HG02970 (cell line): ENCODE measurements around the gene NBAS.

Experiments used
- ATAC-seq: cut with Tn5 transposase; IDR thresholded peaks from one replicate; pipeline ENCODE4 v1.9.1; 2021; ENCODE audit warnings: mild to moderate bottlenecking, moderate library complexity, moderate number of reproducible peaks; ENCODE audit not compliant: unreplicated experiment, low FRiP score

The NBAS gene

DNA sequence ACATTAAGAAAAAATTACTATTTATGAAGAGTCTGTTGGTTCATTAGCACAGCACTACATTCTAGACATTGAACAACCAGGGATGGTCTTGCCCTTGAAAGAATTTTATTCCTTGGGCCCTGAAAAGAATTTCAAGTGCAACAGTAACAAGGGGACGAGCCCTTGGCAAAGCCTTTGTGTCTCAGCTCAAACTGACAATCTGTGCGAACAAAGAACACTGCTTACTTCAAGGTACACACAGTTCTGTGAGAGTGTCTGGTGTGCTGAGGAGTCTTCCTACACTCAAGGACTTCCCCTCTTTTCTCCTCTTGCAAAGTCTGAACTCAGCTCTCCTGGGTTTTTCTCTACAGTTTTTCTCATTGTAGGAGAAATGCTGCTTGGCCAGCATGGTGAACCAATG is 373.4 kb downstream of the NBAS start:
- no peak for ATAC-seq

DNA sequence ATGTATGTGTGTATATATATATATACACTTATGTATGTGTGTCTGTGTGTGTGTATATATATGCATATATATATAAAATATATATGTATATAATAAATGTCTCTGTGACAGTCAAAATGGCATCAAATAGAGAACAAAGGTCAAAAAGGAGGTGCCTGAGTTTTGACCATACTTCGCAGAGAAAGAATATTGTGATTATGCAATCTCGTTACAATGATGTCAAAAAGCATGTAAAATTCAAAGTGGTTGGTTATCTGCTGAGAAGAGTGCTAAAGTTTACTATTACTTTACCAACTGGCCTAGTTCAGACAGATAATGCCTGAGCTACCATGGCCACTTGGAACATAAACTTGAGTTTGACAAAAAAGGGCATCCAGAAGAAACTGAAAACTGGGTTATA is 375.0 kb downstream of the NBAS start:
- ATAC-seq = no peak

DNA sequence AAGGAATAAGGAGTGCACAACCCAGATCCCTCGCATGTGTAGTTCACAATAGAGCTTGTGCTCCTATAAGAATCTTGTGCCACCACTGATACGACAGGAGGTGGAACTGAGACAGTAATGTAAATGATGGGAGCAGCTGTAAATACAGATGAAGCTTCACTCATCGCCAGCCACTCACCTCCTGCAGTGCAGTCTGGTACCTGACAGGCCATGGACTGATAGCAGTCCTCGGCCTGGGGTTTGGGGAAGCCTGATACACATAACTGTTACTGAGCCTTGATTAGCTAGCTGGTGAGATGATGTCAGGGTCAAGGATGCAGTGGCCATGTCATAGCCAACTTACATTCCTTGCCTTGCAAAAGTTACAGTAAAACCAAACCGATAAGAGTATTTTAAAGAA is 376.6 kb downstream of the NBAS start:
- ATAC-seq = no peak

DNA sequence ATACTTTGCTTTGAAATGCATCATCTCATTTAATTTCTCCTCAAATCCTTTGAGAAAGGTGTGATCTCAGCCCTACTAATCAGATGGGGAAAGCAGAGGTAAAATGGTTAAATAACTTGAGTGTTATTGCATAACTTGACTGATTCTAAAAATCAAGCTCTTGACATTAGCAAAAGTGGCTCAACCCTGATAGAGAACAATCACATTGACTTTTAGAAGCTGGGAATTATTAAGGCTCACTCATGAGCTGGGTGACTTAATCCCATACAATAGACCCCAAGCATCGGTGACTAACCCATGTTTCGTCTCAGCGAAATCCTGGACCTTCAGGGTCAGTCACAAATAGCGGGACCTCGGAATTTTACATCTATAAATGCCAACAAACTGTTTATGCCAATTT is 378.9 kb downstream of the NBAS start:
- ATAC-seq = no peak

DNA sequence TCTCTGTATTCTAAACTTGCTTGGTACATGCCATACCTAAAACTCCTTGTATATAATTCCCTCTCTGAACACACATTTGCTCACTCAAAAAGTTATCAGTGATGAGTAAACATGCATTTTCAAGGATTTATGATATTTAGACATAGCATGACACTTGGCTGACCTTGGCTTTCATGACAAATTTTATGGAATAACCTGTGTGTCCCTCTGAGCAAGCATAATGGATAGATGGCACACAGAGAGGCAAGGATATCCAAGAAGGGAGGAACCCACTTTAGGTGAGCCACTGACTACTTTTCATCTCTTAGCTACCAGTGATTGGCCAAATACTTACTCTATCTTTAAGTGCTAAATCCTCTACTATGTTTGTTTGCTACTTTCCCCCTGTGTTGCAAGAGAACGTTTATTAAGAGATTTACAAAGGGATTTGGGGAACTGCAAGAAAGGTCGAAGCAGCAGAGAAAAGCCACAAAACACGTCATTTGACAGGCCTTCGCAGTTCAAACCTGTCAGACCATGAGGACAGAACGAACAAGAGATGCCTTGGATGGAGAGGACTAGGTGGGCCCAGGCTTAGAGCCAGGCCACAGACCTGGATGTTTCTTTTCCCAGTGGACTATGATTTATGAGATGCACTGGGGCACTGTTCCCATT is 379.9 kb downstream of the NBAS start:
- ATAC-seq = no peak

DNA sequence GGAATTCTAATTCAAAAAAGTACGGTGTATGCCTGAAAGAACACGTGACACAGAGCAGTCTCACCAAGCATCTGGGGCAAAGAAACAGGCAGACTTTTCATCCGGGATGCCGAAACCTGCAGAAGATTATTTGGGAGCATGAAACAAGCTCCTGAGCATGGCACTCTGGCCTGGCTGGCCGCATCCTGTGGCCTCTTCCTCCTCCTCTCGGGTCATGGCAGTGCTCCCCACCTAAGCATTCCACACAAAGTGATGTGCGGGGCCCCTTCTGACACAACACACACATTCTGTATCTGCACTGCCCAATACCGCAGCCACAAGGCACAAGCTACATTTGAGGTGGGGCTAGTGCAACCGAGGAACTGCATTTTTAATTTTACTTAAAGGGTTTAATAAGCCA is 380.8 kb downstream of the NBAS start:
- ATAC-seq = no peak

DNA sequence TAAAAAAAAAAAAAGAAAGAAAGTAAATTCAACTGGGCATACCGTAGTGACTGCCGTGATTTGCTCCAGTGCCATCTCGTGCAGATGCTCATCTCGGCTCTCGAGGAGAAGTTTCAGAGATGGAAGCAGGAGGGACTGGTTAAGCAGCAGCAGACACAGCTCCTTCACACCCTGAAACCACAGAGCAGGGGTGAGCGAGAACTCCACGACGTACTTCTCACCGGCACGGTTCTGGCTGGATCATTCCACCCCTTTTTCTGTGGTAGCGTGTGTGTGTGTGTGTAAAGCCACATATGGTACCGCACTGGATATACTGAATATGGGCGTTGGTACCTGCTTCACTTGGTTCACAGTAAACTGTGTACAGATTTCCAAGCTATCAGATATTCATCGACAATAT is 382.2 kb downstream of the NBAS start:
- ATAC-seq = no peak

DNA sequence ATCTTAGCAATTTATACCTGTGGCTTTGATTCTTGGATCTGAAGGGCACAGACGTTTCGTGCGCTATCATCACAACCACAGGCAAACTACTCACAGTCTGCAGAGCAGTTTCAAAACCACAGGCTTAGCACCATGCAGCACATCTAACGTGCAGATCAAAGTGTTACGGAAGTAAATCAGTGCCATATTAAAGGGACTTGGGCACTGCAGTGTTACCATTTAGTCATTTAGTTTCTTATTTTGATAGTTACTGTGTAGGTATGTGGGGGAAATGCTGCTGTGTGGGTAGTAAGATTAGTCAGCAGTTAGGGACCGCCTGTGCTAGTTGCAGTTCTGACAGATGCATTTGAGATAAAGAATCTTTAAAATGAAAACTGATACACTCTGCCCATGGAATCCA is 384.0 kb downstream of the NBAS start:
- ATAC-seq = peak; percentile 98

DNA sequence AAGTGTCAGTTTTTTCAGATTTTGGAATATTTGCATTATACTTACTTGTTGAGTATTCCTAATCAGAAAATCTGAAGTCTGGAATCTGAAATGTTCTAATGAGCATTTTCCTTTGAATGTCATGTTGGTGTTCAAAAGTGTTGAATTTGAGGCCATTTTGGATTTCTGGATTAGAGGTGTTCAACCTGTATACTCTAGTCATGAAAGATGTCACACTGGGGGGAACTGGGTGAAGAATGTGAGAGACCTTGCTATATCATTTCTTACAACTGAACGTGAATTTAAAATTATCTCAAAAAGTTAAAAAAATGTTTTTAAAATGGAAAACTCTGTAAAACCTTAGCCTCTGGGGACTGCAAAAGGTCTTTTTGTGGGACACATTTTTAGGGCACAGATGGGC is 384.5 kb downstream of the NBAS start:
- no peak for ATAC-seq

DNA sequence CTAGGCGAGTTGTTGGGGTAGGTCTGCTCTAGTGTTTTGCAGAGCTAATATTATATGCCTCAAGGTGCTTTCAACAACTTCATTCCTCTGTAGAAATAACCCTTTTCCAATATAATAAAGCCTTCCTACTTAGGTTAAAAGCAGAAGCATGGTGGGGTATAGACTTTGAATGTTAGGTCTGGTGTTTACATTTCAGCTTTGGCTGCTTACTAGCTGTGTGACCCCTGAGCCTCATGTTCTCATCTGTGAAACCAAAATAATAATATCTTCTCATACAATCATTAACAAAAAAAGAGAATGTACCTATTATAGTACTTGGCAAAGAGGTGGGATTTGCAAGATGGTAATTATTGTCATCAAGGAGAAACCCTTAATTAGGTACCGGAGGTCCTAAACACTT is 386.6 kb downstream of the NBAS start:
- no peak for ATAC-seq

DNA sequence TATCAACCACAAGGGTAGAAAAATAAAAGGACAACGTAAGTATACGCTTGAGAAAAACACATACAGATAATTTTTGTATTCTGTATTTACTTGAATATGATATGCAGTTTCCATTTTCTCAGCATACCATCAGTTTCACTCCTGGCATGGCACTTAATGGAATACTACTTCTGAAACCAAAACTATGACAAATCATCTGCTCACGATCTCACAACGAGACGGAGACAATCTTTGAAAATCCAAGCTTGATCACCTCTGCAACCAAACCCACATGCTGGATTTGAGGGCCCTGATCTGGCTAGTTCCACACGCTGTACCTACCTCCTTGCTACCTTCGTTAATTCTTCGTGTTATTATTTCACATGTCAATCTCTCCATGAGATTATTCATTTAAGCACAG is 387.6 kb downstream of the NBAS start:
- ATAC-seq = no peak

DNA sequence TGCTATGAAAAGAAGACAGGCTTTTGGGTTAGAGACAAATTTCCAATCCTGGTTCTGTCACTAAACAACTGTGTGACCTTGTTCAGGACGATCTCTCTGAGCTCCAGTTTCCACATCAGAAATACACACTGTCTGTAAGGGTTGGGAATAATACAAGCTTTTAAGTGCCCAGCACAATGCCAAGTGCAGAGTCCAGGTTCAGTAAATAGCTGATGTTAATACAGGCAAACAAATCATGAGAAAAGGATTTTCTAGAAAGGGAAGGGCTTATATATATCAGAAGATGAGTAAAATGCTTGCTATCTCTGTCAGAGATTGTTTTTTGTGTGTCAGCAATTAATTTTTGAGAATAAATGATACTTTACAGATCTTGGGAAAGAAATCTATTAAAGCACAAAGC is 388.3 kb downstream of the NBAS start:
- ATAC-seq = no peak

DNA sequence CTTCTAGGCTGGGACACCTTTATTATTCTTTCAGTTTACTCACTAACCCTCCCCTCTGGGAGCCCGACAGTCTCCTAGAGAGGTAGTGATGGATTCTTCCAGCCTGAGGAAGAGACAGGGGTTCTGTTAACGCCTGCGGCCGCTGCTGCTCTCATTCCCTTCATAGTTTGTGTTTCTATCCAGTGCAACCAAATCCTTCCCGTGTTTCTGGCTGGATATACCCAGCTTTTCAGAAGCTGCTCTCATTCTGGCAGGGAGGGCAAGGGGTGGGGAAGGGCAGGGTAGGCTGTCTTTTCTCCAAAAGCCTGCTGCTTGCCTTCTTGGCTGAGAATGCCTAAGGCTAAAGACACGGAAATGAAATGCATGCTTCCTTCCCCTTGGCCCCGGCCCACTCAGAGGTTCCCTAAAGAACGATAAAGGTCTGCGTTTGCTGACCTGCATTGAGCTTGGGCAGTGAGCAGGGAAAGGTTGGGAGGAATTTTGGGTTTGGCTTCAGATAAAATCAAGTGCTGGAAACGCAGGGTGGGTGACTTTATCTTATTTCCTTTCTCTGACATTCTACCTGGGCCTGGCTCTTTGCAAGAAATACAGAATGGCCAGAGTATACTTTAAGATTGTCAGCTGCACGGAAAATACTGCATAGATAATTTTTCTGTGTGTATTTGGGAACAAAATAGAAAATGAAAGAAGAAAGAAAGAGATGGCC is 390.9 kb downstream of the NBAS start:
- no peak for ATAC-seq

DNA sequence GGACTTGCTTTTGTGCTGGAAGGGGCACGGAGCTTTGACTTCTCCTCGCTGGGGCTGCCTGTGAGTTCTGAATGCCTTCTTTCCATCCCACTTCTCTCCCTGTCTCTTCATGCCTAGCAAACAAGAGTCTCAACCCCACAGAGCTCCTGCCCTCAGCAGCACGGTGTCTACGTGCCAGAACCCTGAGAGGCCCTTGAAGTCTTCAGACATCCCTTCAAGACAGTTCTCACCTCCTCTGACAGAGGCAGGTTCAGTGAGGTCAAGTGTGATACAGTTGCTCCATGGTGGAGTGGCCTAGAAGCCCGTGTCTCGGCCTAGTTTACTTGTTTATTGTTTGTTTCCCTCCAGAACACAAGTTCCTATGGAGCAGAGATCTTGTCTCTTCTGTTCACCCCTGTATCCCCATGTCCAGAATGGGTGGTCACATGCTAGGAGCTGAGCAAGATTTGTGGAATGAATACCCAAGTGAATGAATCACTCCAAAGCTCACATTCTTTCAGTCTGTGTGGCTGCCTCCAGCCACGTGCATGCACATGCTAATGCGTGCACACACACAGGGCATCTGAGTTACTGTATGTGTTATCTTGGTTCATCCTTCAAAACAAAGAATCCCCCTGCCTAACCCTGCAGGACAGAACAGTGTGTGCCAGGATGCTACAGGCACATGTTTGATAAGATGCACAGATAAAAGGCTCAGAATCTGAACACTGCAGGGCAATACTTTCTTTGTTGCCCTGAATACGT is 391.6 kb downstream of the NBAS start:
- no peak for ATAC-seq

DNA sequence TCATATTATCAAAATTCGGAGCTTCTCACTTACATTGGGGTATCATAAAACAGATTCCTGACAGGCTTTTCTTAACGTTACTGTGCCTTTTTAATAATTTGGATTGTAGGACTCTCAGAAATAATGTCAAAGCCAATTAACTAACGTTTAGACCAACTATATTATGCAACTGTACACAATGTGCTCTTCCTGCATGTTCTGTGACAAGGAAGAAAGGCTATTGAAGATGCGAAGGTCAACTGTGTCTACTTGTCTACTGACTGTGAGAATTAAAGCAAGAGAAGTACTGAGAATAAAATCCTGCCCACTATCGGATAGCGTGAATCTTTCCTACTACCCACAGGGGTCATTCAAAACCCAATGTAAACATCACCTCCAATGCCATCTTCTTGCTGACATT is 393.0 kb downstream of the NBAS start:
- ATAC-seq = no peak

DNA sequence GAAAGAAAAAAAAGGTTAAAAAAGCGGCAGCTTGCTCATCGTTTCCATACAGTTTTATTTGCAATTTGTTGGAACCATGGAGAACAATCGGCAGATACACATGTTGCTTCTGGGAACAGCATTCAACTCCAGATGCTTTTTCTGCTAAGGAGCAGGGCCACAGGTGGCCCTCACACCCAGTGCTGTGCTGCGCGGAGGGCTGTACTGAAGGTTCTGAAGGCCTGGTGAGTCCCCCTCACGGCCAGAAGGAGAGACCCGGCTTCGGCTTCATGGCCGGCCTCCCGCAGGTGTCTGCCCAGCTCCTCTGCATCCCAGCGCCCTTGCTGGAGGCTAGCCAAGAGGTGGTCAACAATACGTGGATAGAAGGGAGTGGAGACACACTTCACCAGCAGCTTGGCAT is 394.3 kb downstream of the NBAS start:
- no peak for ATAC-seq

DNA sequence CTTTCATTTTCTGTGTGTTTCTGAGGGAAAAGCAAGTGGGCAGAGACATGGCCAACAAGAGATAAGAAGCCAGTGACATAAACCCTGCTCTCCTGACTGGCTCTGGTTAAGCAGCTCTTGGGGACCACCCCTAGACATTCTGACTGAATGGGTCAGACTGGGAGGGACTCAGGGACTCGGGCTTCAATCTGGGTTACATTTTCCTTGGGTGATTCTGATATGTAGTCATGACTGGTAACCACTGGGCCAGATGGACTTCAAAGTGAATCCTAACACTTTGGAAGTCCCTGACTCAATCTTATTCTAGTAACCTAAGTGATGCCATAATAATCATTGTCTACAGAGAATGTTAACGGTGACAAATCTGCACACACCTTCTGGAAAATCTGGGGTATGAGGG is 397.8 kb downstream of the NBAS start:
- ATAC-seq = no peak

DNA sequence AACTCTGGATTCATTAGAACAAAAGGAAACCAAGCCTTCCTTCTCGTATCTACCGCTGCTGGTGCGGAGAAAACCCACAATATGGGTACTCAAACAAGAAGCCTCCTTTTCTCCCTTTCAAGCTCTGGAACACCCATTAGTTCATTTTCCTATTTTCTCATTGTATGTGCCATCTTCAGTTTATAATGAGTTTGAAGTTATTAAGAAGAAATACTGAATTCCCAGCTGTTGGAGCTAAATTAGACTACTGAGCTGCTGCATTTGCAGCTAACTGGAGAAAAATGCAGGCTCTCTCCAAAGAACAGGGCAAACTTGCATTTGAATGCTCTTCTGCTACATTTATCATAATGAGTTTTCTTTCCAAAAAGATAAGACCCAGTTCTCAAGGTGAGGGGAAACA is 398.5 kb downstream of the NBAS start:
- no peak for ATAC-seq

DNA sequence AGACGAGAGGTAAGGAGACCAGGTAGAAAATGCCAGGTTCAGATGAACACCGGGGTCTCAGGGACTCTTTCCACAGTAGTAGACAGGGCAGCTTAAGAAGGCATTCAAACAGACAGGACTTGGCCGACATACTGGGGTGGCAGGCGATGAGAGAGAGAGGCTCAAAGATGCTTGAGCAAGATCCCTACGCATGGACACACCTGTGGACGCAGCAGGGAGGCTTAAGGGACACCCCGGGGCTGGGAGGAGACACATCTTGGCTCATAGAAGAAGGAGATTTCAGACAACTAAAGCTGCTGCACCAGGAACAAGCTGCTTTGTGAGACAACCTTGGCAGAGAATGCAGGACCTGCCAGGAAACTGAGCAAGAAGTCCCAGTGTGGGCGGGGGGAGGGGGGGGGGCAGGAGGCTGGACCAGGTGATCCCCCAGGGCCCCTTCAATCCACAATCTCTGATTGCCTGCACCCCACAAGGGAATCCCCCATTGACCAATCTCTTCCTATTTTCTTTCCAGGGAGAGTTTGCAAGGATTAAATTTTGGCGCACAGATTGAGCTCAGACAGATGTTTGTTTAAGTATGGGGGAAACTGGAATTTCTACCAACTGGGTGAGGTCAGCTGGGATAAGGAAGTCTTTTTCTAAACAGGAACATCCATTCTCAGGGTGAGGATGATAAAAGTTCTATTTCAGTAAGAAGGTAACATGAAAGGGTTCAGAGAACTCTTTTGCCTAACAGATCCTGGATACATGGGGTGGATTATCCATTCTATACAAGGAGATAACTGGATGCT is 400.7 kb downstream of the NBAS start:
- ATAC-seq = no peak

DNA sequence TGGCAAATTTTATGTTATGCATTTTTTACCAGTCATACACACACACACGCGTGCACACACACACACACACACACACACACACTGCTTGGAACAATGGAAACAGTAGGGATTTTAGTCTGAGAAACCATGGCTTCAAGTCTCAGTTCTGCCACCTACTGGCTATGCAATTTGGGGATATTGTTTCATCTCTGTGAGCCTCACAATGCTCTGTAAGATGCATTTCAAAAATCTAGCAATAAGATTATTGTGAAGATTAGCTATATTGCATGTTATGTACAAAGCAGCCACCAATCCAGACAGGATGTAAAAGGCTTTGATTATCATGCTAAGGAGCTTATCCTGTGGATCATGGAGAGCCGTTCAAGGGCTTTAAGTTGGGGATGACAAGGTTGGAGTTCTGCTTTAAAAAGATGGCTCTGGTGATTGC is 401.4 kb downstream of the NBAS start:
- ATAC-seq = no peak

DNA sequence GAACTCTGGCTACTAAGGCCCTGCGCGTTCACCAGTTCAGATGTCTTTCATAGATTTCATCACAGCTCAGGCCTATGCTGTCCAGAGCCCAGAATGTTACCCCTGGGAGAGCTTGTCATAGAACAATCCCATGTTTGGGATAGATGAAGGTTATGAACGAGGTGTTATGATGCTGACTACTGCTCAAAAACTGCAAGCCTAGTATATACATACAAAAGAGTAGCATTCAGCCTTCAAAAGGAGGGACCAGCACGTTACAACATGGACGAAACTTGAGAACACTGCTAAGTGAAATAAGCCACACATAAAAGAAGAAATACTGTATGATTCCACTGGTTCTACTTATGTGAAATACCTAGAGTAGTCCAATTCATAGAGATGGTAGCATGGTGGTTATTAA is 401.9 kb downstream of the NBAS start:
- ATAC-seq = no peak
